GM21390 (cell line): ENCODE results near the gene TCFL5.

ENCODE experiments used
- ATAC-seq: cut with Tn5 transposase; IDR thresholded peaks from one replicate; pipeline ENCODE4 v1.9.1; 2021; ENCODE audit not compliant: unreplicated experiment

The TCFL5 gene

GRCh38 chr20:62896526-62896925, 34.9 kb upstream of the TCFL5 start:
- no peak for ATAC-seq

- no peak for ATAC-seq
Observed at GRCh38 chr20:62895539-62895938, 33.9 kb upstream of the TCFL5 start.

- ATAC-seq, result no peak
Observed at GRCh38 chr20:62894261-62894660, 32.6 kb upstream of the TCFL5 start.

- no peak for ATAC-seq
Observed at GRCh38 chr20:62893700-62894099, 32.1 kb upstream of the TCFL5 start.

GRCh38 chr20:62892348-62893304, 31.0 kb upstream of the TCFL5 start:
- ATAC-seq, result no peak

GRCh38 chr20:62891111-62891510, 29.5 kb upstream of the TCFL5 start:
- no peak for ATAC-seq

GRCh38 chr20:62890444-62890843, 28.8 kb upstream of the TCFL5 start:
- no peak for ATAC-seq

- ATAC-seq, result no peak
Observed at GRCh38 chr20:62889871-62890270, 28.2 kb upstream of the TCFL5 start.

- ATAC-seq, result no peak
Observed at GRCh38 chr20:62889411-62889810, 27.8 kb upstream of the TCFL5 start.

GRCh38 chr20:62888910-62889309, 27.3 kb upstream of the TCFL5 start:
- ATAC-seq, result no peak

- ATAC-seq, result no peak
Observed at GRCh38 chr20:62888406-62888805, 26.8 kb upstream of the TCFL5 start.

GRCh38 chr20:62887860-62888239, 26.2 kb upstream of the TCFL5 start:
- ATAC-seq, result no peak

- ATAC-seq, result no peak
Observed at GRCh38 chr20:62887152-62887859, 25.7 kb upstream of the TCFL5 start.

GRCh38 chr20:62886709-62887058, 25.1 kb upstream of the TCFL5 start:
- ATAC-seq, result no peak

GRCh38 chr20:62885896-62886708, 24.5 kb upstream of the TCFL5 start:
- no peak for ATAC-seq

GRCh38 chr20:62885046-62885895, 23.6 kb upstream of the TCFL5 start:
- no peak for ATAC-seq

- no peak for ATAC-seq
Observed at GRCh38 chr20:62884556-62884955, 22.9 kb upstream of the TCFL5 start.

GRCh38 chr20:62882426-62882825, 20.8 kb upstream of the TCFL5 start:
- no peak for ATAC-seq

GRCh38 chr20:62881662-62882395, 20.2 kb upstream of the TCFL5 start:
- no peak for ATAC-seq
